Breast epithelium (tissue), 4 donors: ENCODE results near the gene FEN1. TPM values are rescaled to one million over a fixed set of nuclear protein-coding genes. Genes with fewer than 3 reads are reported as not detected.

Experiments
- DNase-seq, 2 donors: peaks; one replicate each; pipeline ENCODE4 v3.0.0-alpha.2; 2019; ENCODE audit warnings: low spot score in 2 of 2
- H3K27ac ChIP-seq, 2 donors: fragments of 200-600 bp; sonication (generic) in 1 of 2; one replicate each; pipeline ENCODE4 v1.5.1; 2016 to 2019; ENCODE audit warnings: mild to moderate bottlenecking in 1 of 2
- H3K27me3 ChIP-seq, 2 donors: fragments of 200-600 bp; sonication (generic) in 1 of 2; one replicate each; pipeline versions ENCODE4 v1.5.1 to v1.6.0; 2017 to 2019; ENCODE audit warnings: control low read depth in 1 of 2, mild to moderate bottlenecking in 1 of 2
- H3K36me3 ChIP-seq: fragments of 200-600 bp; one replicate; pipeline ENCODE4 v1.5.1; 2019
- H3K4me1 ChIP-seq, 2 donors: fragments of 200-600 bp; sonication (generic); one replicate each; pipeline ENCODE4 v1.5.1; 2016 to 2019; ENCODE audit warnings: control low read depth in 1 of 2
- H3K4me3 ChIP-seq, 3 donors: fragments of 200-600 bp; sonication (generic); 1 replicate in 2 of 3; 2 replicates in 1 of 3; pipeline ENCODE4 v1.5.1; 2016 to 2019; ENCODE audit warnings: mild to moderate bottlenecking in 3 of 3, moderate library complexity in 2 of 3
- H3K9me3 ChIP-seq, 2 donors: fragments of 200-600 bp; sonication (generic) in 1 of 2; one replicate each; pipeline ENCODE4 v1.5.1; 2016 to 2019; ENCODE audit warnings: control low read depth in 1 of 2
- CTCF ChIP-seq, 3 donors: fragments of 450-650 bp; IDR thresholded peaks; one replicate each; pipeline ENCODE4 v1.5.1; 2016 to 2017; ENCODE audit warnings: antibody characterized with exemption in 3 of 3, mild to moderate bottlenecking in 3 of 3, moderate library complexity in 3 of 3
- POLR2A ChIP-seq: fragments of 450-650 bp; IDR thresholded peaks from one replicate; pipeline ENCODE4 v1.6.1; 2016; ENCODE audit warnings: antibody characterized with exemption, mild to moderate bottlenecking, moderate library complexity
- POLR2AphosphoS5 ChIP-seq, 3 donors: sonication (generic); formaldehyde crosslinking; IDR thresholded peaks; one replicate each; pipeline ENCODE4 v1.6.1; 2017; ENCODE audit warnings: antibody characterized with exemption in 3 of 3
- intact Hi-C: fragments of 100-400 bp; cut with DNase I; formaldehyde crosslinking; loops from one replicate; pipeline ENCODE4 v1.15.1; 2023; ENCODE audit warnings: low total_unique reads
- total RNA-seq, 3 donors: library from RNA; depleted of rRNA; stranded (reverse); fragments of >200 nt; gene quantifications; one replicate each; pipeline ENCODE4 v1.1.0, GENCODE V29; 2016

The FEN1 gene
- total RNA-seq, 3 donors from 2014 or later = 5.9 to 9.2 (median 8.5) TPM

GRCh38 chr11:61833926-61834277 is 41.2 kb downstream of the FEN1 start:
- H3K9me3 ChIP-seq = no peaks in the 10 kb centered on the region
- TF ChIP-seq POLR2AphosphoS5 (IDR thresholded peaks at IDR 0.05) (no peak), POLR2A (no peak), CTCF (IDR thresholded peaks at IDR 0.05) (no peak)
- no peaks in the 10 kb centered on the region for H3K27me3 ChIP-seq
- intact Hi-C loops = no loop called here
- H3K4me1 ChIP-seq = no peaks in the 10 kb centered on the region
- no peaks in the 10 kb centered on the region for H3K36me3 ChIP-seq
- no peak overlapping the region for H3K27ac ChIP-seq
- H3K4me3 ChIP-seq = no peak overlapping the region
- DNase-seq = no peak

DNA sequence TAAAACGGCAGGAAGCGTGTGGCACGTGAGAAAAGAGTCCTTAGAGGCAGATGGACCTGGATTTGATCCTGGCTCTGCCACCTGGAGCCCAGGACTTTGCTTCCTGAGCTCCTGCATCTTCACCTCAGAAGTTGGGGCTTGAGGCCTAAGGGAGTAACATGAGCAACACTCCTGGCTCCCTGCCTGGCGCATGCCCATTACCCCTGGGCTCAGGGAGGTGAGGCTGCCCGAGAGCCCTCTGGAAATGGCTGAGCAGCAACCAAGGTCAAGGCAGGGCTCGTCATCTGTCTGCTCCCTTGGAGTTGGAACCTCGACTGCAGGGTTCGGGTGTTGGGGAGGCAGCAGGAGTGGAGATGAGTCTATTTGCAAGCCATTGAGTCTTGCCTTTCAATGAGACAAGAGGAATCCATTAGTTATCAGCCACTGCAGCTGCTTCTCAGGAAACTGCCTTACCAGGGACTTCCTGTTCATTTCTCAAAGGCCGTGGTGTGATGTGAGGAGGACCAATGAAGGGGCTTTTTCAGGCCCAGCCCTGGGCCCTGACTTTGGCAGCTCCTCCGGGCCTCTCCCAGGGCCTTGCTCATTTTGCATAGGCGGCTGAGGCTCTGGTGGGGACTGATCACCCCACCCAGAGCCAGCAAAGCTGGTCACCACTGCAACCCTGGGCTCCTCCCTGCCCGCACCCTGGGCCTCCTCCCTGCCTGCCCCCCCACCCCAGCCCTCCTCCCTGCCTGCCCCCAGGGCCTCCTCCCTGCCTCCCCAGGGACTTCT is 41.8 kb downstream of the FEN1 start:
- TF ChIP-seq CTCF (IDR thresholded peaks at IDR 0.05) (no peak), POLR2A (no peak), POLR2AphosphoS5 (IDR thresholded peaks at IDR 0.05) (no peak)
- H3K27ac ChIP-seq = peak overlapping the region in 1 of 2 donors; percentile 52
- no peaks in the 10 kb centered on the region for H3K4me1 ChIP-seq
- H3K9me3 ChIP-seq = no peaks in the 10 kb centered on the region
- H3K4me3 ChIP-seq = no peak overlapping the region
- no peaks in the 10 kb centered on the region for H3K27me3 ChIP-seq
- no peak for DNase-seq
- H3K36me3 ChIP-seq = no peaks in the 10 kb centered on the region
- intact Hi-C loops = no loop called here

DNA sequence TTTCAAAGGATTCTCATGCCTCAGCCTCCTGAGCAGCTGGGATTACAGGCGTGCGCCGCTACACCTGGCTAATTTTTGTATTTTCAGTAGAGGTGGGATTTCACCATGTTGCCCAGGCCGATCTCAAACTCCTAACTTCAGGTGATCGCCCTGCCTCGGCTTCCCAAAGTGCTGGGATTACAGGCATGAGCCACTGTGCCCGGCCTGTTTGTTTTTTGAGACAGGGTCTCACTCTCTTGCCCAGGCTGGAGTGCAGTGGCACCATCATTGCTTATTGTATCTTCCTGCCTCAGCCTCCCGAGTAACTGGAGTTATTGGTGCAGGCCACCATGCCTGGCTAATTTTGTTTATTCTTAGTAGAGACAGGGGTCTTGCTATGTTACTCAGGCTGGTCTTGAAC is 43.5 kb downstream of the FEN1 start:
- intact Hi-C loops = no loop called here
- TF ChIP-seq CTCF (IDR thresholded peaks at IDR 0.05) = no peak
- no peak for TF ChIP-seq POLR2AphosphoS5 (IDR thresholded peaks at IDR 0.05)
- TF ChIP-seq POLR2A = no peak
- Histone ChIP-seq H3K36me3 (no peaks in the 10 kb centered on the region), H3K27me3 (no peaks in the 10 kb centered on the region), H3K4me3 (no peak overlapping the region), H3K9me3 (no peaks in the 10 kb centered on the region), H3K4me1 (no peaks in the 10 kb centered on the region), H3K27ac (no peak overlapping the region)
- DNase-seq = no peak

DNA sequence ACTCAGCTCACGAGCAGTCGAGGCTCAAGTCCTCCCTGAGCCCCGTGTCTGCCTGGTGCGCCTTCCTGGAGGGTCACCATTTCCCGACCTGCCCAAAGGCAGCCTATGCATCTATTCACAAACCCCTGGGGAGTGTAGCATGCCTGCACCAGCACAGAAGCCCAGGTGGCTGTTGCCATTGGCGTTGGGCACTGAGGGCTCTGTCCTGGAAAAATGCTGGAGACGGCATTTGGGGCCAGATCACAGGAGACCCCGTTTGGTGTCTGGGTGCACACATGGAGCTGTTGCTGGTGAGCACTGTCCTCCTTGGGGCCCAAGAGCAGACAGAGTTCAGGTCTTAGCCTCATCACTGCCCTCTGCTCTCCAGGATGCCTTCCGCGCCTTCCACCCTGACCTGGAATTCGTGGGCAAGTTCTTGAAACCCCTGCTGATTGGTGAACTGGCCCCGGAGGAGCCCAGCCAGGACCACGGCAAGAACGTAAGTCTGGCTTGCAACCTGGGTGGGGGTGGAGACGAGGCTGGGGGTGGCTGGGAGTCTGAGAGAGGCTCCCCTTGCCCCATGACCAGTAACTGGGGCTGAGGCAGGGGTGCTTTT is 44.8 kb downstream of the FEN1 start:
- Histone ChIP-seq H3K4me3 (no peak overlapping the region), H3K27me3 (no peaks in the 10 kb centered on the region), H3K9me3 (no peaks in the 10 kb centered on the region), H3K4me1 (no peaks in the 10 kb centered on the region), H3K27ac (no peak overlapping the region), H3K36me3 (no peaks in the 10 kb centered on the region)
- DNase-seq = no peak
- intact Hi-C loops = loop anchor here (1.0 kb wide), 1 partner anchor 32 kb away; no protein-coding TSS in a partner anchor
- TF ChIP-seq POLR2A = no peak
- no peak for TF ChIP-seq CTCF (IDR thresholded peaks at IDR 0.05)
- TF ChIP-seq POLR2AphosphoS5 (IDR thresholded peaks at IDR 0.05) = no peak

GRCh38 chr11:61838501-61838900 is 45.8 kb downstream of the FEN1 start:
- intact Hi-C loops = loop anchor here (1.0 kb wide), 1 partner anchor 31 kb away; no protein-coding TSS in a partner anchor
- TF ChIP-seq CTCF (IDR thresholded peaks at IDR 0.05) (no peak), POLR2AphosphoS5 (IDR thresholded peaks at IDR 0.05) (no peak), POLR2A (no peak)
- Histone ChIP-seq H3K4me1 (no peaks in the 10 kb centered on the region), H3K27ac (no peak overlapping the region), H3K9me3 (no peaks in the 10 kb centered on the region), H3K4me3 (no peak overlapping the region), H3K36me3 (no peaks in the 10 kb centered on the region), H3K27me3 (no peaks in the 10 kb centered on the region)
- DNase-seq = no peak
